Ascending aorta (tissue), 2 donors: ENCODE measurements around the gene OSBPL8. TPM values are rescaled to one million over a fixed set of nuclear protein-coding genes. Genes with fewer than 3 reads are reported as not detected.

ENCODE experiments used
- DNase-seq, 2 donors: peaks; one replicate each; pipeline ENCODE4 v3.0.0-alpha.2; 2019; ENCODE audit warnings: low spot score in 2 of 2
- H3K27ac ChIP-seq, 2 donors: fragments of 200-600 bp; sonication (generic); one replicate each; pipeline ENCODE4 v1.5.1; 2016 to 2017; ENCODE audit warnings: mild to moderate bottlenecking in 1 of 2
- H3K27me3 ChIP-seq: fragments of 200-600 bp; sonication (generic); one replicate; pipeline ENCODE4 v1.5.1; 2017
- H3K36me3 ChIP-seq, 2 donors: fragments of 200-600 bp; sonication (generic); one replicate each; pipeline ENCODE4 v1.5.1; 2016
- H3K4me1 ChIP-seq, 2 donors: fragments of 200-600 bp; sonication (generic); one replicate each; pipeline ENCODE4 v1.5.1; 2016 to 2017; ENCODE audit warnings: mild to moderate bottlenecking in 1 of 2
- H3K4me3 ChIP-seq, 2 donors: fragments of 200-600 bp; sonication (generic); one replicate each; pipeline ENCODE4 v1.5.1; 2016 to 2017; ENCODE audit warnings: mild to moderate bottlenecking in 1 of 2
- H3K9me3 ChIP-seq, 2 donors: fragments of 200-600 bp; sonication (generic); one replicate each; pipeline ENCODE4 v1.5.1; 2016
- intact Hi-C: fragments of 100-400 bp; cut with DNase I; formaldehyde crosslinking; loops from one replicate; pipeline ENCODE4 v1.15.1; 2023
- total RNA-seq: library from RNA; depleted of rRNA; stranded (reverse); fragments of >200 nt; gene quantifications from one replicate; pipeline ENCODE4 v1.1.0, GENCODE V29; 2016
- TF ChIP-seq, protein P1 (sequence below), 3 experiments: fragments of 200-600 bp in 2 of 3; fragments of 450-650 bp in 1 of 3; sonication (generic) in 2 of 3; IDR thresholded peaks; one replicate each; pipeline ENCODE4 v1.5.1; 2016 to 2019; ENCODE audit warnings: antibody characterized with exemption in 3 of 3, mild to moderate bottlenecking in 1 of 3, moderate library complexity in 1 of 3

Gene OSBPL8
- total RNA-seq, 1 donor from 2014 or later, result 18.6 TPM

GRCh38 chr12:76421046-76421445 is 138.5 kb downstream of the OSBPL8 start:
- Histone ChIP-seq H3K9me3 (peaks cover 4 to 22% of the 10 kb centered on the region in 2 donors), H3K36me3 (no peaks in the 10 kb centered on the region), H3K27me3 (no peaks in the 10 kb centered on the region), H3K4me3 (no peak overlapping the region), H3K4me1 (no peaks in the 10 kb centered on the region), H3K27ac (no peak overlapping the region)
- TF ChIP-seq, protein P1, sequence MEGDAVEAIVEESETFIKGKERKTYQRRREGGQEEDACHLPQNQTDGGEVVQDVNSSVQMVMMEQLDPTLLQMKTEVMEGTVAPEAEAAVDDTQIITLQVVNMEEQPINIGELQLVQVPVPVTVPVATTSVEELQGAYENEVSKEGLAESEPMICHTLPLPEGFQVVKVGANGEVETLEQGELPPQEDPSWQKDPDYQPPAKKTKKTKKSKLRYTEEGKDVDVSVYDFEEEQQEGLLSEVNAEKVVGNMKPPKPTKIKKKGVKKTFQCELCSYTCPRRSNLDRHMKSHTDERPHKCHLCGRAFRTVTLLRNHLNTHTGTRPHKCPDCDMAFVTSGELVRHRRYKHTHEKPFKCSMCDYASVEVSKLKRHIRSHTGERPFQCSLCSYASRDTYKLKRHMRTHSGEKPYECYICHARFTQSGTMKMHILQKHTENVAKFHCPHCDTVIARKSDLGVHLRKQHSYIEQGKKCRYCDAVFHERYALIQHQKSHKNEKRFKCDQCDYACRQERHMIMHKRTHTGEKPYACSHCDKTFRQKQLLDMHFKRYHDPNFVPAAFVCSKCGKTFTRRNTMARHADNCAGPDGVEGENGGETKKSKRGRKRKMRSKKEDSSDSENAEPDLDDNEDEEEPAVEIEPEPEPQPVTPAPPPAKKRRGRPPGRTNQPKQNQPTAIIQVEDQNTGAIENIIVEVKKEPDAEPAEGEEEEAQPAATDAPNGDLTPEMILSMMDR (IDR thresholded peaks at IDR 0.05), result no peak
- DNase-seq, result no peak
- intact Hi-C loops, result no loop called here

GRCh38 chr12:76420222-76420621 is 139.3 kb downstream of the OSBPL8 start:
- Histone ChIP-seq H3K4me1 (no peaks in the 10 kb centered on the region), H3K27me3 (no peaks in the 10 kb centered on the region), H3K9me3 (peaks cover 4 to 14% of the 10 kb centered on the region in 2 donors), H3K4me3 (no peak overlapping the region), H3K27ac (no peak overlapping the region), H3K36me3 (no peaks in the 10 kb centered on the region)
- intact Hi-C loops, result no loop called here
- DNase-seq, result no peak
- TF ChIP-seq, protein P1 (IDR thresholded peaks at IDR 0.05), result no peak

DNA sequence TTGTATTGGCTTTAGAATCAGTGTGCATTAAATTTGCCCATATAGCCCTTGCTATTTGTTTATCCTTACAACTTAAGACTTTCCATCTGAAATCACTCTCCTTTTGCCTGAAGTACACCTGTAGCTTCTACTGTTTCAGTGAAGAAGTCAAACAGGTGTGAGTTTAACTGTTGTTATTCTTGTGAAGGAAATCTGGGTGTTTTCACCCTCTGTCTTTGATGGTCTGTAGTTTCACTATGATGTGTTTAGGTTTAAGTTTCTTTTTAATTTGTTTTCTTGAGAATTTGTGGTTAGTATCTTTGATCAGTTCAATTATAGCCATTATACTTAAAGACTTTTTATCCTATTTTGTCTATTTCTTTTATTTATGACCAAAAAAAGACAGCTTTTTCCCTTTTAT is 142.5 kb downstream of the OSBPL8 start:
- Histone ChIP-seq H3K4me1 (no peaks in the 10 kb centered on the region), H3K27me3 (no peaks in the 10 kb centered on the region), H3K9me3 (no peaks in the 10 kb centered on the region), H3K27ac (no peak overlapping the region), H3K4me3 (no peak overlapping the region), H3K36me3 (no peaks in the 10 kb centered on the region)
- intact Hi-C loops, result no loop called here
- TF ChIP-seq, protein P1 (IDR thresholded peaks at IDR 0.05), result no peak
- no peak for DNase-seq

DNA sequence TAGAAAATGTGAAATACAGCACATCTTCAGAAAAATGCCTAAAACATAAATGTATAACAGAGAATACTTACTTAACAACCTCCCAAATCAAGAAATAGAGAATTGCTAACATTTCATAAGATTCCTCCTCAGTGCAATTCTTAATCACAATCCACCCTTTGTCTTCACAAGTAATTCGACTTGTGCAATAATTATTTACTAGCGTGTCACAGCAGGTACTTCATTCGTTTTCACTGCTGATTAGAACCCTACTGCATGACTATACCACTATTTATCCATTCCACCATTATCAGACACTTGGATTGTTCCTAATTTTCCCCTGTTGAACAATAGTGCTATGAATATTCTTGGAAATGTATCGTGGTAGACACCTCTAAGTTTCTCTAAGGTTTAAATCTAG is 146.4 kb downstream of the OSBPL8 start:
- H3K9me3 ChIP-seq, result no peaks in the 10 kb centered on the region
- TF ChIP-seq, protein P1 (IDR thresholded peaks at IDR 0.05), result no peak
- H3K27ac ChIP-seq, result no peak overlapping the region
- H3K4me1 ChIP-seq, result no peaks in the 10 kb centered on the region
- H3K36me3 ChIP-seq, result no peaks in the 10 kb centered on the region
- no peaks in the 10 kb centered on the region for H3K27me3 ChIP-seq
- no peak overlapping the region for H3K4me3 ChIP-seq
- DNase-seq, result no peak
- intact Hi-C loops, result no loop called here

- TF ChIP-seq, protein P1 (IDR thresholded peaks at IDR 0.05), result no peak
- Histone ChIP-seq H3K4me3 (no peak overlapping the region), H3K36me3 (peaks cover 0 to 4% of the 10 kb centered on the region in 2 donors), H3K9me3 (no peaks in the 10 kb centered on the region), H3K4me1 (no peaks in the 10 kb centered on the region), H3K27ac (no peak overlapping the region), H3K27me3 (no peaks in the 10 kb centered on the region)
- DNase-seq, result no peak
- intact Hi-C loops, result no loop called here
Measured at GRCh38 chr12:76410781-76411180, 148.8 kb downstream of the OSBPL8 start.

DNA sequence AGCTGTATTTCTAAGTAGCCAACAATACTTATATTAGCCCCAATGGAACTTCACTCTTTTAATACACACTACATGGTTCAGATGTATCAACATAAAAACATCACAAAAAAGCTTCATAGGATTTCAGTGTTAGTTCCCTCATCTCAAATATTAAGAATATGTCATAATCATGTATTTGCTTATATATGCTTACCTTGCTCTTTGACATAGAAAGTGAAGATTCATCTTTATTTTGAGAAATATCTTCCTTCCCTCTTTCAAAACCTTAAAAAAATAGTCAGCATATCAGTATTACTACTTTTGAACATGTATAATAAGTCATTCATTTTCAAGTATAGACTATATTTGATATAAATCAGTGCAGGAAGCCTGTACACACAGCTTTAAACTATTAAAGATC is 149.2 kb downstream of the OSBPL8 start:
- H3K36me3 ChIP-seq, result peaks cover 2 to 4% of the 10 kb centered on the region in 2 donors
- no peaks in the 10 kb centered on the region for H3K27me3 ChIP-seq
- intact Hi-C loops, result no loop called here
- no peak overlapping the region for H3K4me3 ChIP-seq
- no peaks in the 10 kb centered on the region for H3K4me1 ChIP-seq
- no peak for DNase-seq
- H3K9me3 ChIP-seq, result no peaks in the 10 kb centered on the region
- TF ChIP-seq, protein P1 (IDR thresholded peaks at IDR 0.05), result no peak
- no peak overlapping the region for H3K27ac ChIP-seq
